ENCODE measurements around the gene PSPC1.

PSPC1 gene

DNA sequence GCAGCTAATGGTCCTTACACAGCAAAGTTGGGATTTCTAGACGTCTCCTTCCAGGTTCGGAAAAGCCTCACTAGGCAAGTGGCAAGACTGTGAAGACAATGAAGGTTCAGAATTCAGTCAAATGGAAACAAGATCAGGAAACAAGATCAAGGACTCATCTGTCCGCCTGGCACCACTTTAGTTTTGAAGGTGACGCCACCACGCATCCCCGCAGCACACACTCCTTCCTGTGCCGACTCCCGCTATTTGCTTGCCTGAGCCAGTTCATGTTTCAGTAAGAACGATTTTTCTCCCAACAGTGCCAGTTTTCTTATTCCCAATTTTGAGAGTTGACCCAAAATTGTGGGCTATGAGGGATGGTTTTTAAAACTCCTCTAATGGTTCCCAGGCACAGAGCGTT is 107.8 kb downstream of the PSPC1 start:
- DNase-seq (ENCODE audit: extremely low spot score): no peak
- POLR2A ChIA-PET: no interaction called here
- CTCF ChIA-PET: no interaction called here
- TF ChIP-seq, protein P1, sequence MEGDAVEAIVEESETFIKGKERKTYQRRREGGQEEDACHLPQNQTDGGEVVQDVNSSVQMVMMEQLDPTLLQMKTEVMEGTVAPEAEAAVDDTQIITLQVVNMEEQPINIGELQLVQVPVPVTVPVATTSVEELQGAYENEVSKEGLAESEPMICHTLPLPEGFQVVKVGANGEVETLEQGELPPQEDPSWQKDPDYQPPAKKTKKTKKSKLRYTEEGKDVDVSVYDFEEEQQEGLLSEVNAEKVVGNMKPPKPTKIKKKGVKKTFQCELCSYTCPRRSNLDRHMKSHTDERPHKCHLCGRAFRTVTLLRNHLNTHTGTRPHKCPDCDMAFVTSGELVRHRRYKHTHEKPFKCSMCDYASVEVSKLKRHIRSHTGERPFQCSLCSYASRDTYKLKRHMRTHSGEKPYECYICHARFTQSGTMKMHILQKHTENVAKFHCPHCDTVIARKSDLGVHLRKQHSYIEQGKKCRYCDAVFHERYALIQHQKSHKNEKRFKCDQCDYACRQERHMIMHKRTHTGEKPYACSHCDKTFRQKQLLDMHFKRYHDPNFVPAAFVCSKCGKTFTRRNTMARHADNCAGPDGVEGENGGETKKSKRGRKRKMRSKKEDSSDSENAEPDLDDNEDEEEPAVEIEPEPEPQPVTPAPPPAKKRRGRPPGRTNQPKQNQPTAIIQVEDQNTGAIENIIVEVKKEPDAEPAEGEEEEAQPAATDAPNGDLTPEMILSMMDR (IDR thresholded peaks at IDR 0.05; ENCODE audit: control extremely low read depth, extremely low read depth, low read depth, missing control alignments): no peak

DNA sequence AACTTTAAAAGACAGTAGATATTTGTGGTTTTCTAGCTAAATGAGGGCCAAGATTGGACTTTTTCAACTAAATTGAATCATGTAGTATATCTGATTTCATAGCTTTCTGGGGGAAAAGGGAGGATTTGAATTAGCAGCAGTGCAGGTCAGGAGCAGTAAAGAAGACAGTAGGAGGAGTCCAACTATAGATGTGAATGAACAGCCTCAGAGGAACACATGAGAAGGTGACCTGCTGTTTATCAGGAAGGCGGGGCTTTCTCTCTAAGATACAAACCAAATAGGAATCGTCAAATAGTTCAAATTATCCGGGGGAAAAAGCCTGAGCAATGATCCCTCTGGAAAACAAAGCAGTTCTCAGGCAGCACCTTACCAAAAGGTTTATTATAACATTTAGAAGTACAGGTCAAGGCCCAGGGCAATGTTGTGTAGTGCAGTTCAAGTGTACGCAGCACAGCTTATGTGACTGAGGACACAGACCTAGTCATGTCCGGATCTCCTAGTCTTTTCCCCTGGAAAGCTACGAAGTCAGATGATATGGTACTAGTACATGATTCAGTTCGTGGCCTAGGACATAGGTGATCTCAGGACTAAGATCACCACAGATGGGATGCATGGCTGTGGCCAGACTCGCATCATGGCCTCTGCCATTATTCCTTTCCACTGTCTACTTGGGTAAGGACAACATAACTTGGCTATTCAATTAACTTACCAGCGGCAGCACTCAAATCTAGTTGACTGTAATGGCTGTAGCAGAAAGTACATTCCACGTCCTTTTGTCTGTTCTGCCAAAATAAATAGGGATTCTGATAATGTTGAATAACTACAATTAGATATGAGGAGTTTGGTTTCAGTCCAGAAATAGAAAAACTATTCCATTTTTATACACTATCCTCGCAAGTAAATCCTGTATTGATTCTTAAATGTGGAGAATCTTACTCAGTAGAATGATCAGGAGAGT is 109.0 kb downstream of the PSPC1 start:
- ChIA-PET CTCF (interaction anchor here (1.2 kb wide), 1 partner anchor 14 kb away, joined by 3 read pairs; no protein-coding TSS in a partner anchor), POLR2A (interaction anchor here (0.7 kb wide), 1 partner anchor 233 kb away, joined by 7 read pairs; no protein-coding TSS in a partner anchor)
- TF ChIP-seq, protein P1 (IDR thresholded peaks at IDR 0.05; ENCODE audit: control extremely low read depth, extremely low read depth, low read depth, missing control alignments): no peak
- DNase-seq (ENCODE audit: extremely low spot score): no peak

DNA sequence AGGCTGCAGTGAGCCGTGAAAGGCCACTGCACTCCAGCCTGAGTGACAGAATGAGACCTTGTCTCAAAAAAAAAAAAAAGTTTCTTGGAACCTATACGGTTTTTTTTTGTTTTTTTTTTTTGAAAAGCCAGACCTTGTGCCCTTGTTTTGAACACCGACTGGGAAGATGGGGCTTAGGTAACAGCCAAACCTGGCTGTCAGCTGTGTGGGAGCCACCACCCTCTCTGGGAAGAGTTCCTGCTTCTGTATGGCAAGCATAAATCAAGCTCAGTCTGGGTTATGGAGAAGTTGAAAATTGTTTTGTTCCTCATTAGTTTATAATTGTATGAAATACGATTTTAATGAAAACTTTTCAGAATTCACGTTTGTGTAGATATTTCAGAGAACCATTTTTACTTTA is 109.8 kb downstream of the PSPC1 start:
- DNase-seq (ENCODE audit: extremely low spot score): no peak
- ChIA-PET POLR2A (interaction anchor here (0.6 to 0.7 kb wide), 2 partner anchors 35 to 233 kb away, joined by 4 to 7 read pairs; no protein-coding TSS in a partner anchor), CTCF (interaction anchor here (1.2 kb wide), 1 partner anchor 15 kb away, joined by 3 read pairs; no protein-coding TSS in a partner anchor)
- TF ChIP-seq, protein P1 (IDR thresholded peaks at IDR 0.05; ENCODE audit: control extremely low read depth, extremely low read depth, low read depth, missing control alignments): no peak

- POLR2A ChIA-PET: no interaction called here
Observed at GRCh38 chr13:19670147-19670546, 112.6 kb downstream of the PSPC1 start.

DNA sequence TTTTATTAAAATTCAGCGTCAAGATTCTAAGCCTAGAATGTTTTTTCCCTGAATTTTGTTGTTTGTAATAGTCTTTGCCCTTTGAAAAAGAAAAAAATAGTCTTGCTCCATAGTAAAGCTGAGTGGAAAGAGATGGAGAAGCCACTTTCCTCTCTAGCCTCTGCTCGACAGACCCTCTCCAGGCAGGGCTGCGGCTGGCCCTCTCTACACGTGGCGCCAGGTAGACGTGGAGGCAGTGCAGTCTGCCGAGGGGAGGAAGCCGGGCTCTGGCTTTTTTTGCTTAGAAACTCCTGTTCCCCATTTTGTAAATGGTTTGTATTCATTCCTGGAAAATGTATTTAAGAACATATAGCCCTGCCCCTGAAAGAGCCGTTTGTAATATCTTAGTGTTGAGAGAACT is 114.0 kb downstream of the PSPC1 start:
- CTCF ChIA-PET: no interaction called here
- no peak for DNase-seq (ENCODE audit: extremely low spot score)
- POLR2A ChIA-PET: no interaction called here
- TF ChIP-seq, protein P1 (IDR thresholded peaks at IDR 0.05; ENCODE audit: control extremely low read depth, extremely low read depth, low read depth, missing control alignments): no peak

More at GRCh38 chr13:19670147-19670546, 112.6 kb downstream of the PSPC1 start:
- DNase-seq (ENCODE audit: extremely low spot score): no peak
- CTCF ChIA-PET: interaction anchor here (1.1 kb wide), 1 partner anchor 12 kb away, joined by 3 read pairs; no protein-coding TSS in a partner anchor
- TF ChIP-seq, protein P1 (IDR thresholded peaks at IDR 0.05; ENCODE audit: control extremely low read depth, extremely low read depth, low read depth, missing control alignments): no peak

- TF ChIP-seq, protein P1 (IDR thresholded peaks at IDR 0.05; ENCODE audit: control extremely low read depth, extremely low read depth, low read depth, missing control alignments): no peak
- POLR2A ChIA-PET: no interaction called here
- CTCF ChIA-PET: no interaction called here
- DNase-seq (ENCODE audit: extremely low spot score): no peak
Observed at GRCh38 chr13:19665427-19665859, 117.3 kb downstream of the PSPC1 start.

All from GM10248 (cell line).